ENCODE data around the gene SRRD.

The SRRD gene

DNA sequence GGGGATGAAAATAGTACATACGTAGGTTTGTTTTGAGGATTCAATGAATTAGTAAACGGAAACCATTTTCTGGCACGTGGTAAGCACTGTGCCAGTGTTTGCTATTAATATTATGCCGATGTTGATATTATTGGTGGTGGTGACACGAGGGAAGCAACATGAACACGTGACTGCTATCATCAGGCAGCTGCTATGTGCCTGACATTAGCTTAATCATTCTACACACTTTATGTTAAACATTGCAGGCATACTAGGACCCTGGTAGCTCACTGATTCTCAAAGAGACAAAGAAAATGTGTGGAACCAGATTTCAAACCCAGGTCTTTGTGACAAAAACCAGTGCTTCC is 656 bp downstream of the SRRD start:
- DNase-seq = no peak

DNA sequence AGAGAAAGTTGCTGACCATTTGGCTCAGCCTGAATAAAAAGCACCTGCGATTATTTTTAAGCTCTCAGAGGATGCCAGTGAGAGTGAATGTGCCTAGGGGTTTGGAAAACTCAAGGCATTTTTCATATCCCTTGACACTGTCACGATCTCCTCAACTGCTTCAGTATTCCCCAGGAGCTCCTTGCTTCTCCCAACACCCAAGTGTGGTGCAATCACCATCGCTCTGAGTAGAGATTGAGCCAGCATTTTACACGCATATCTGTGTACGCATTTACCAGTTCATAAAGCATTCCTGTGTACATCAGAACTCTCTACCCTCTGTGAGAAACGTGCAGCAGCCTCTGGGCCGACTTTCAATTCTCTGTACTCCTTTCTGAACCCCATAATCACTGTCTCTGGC is 1.3 kb downstream of the SRRD start:
- DNase-seq = no peak

GRCh38 chr22:26485806-26486390 is 2.2 kb downstream of the SRRD start:
- DNase-seq = no peak

- DNase-seq = no peak
Observed at GRCh38 chr22:26486394-26486793, 2.7 kb downstream of the SRRD start.

- DNase-seq = no peak
Observed at GRCh38 chr22:26487996-26488395, 4.3 kb downstream of the SRRD start.

GRCh38 chr22:26489447-26490036 is 5.9 kb downstream of the SRRD start:
- no peak for DNase-seq

DNA sequence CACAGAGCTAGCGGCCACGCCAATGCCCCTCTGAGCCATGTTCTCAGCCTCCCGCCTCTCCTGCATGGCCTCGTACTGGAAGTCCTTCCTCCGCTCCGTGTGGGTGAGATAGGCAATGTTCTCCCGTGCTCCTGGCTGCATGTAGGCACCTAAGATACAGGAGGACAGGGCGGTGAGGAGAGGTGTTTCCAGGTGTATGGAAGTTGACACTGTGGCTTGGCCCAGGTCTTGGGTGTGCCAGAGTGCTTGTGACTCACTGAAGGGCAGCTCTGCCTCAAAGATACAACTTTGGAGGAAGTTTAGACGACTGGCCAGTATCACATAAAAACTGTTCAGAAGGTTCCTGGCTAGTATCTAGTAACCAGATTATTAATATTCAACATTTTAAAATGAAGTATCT is 8.5 kb downstream of the SRRD start:
- no peak for DNase-seq

- no peak for DNase-seq
Observed at GRCh38 chr22:26494506-26494905, 10.8 kb downstream of the SRRD start.

DNA sequence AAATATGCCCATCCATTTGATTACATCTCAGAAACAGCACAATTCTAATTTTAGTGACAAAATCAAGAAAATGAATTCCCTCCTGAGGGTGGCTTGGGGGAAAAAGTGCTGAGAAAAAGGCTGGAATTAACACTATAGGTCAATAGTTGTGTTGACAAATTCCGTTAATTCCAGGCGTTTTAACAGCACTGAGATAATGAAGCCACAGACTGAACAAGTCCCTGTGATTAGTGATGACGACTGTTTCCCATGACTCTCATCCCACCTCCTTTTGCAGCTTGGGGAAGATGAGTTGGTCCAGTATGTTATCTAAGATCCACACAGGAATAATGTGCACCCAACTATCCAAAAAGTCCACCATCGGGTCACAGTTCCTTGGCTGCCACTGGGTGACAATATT is 12.8 kb downstream of the SRRD start:
- no peak for DNase-seq

DNA sequence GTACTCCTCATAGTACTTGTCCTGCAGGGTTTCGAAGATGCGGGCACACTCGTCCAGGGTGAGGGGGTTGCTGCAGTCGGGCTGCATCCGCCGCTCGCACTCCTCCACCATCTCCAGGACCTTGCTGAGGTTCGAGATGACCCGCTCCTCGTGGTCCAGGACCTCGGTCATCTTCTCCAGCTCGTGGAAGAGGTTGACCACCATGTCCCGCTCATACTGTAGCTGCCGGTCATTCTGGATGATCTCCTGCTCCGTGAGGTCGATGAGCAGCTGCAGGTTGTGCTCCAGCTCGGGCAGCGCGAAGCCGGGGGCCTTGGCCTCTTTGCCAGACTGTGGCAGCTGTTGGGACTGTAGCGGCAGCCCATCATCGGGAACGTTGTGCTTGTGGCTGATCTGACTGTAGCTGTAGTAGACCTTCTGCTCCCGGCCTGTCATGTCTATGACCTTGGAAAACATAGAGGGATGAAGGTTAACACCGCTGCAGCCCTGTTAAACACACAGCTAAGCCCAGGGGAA is 15.6 kb downstream of the SRRD start:
- DNase-seq = no peak

DNA sequence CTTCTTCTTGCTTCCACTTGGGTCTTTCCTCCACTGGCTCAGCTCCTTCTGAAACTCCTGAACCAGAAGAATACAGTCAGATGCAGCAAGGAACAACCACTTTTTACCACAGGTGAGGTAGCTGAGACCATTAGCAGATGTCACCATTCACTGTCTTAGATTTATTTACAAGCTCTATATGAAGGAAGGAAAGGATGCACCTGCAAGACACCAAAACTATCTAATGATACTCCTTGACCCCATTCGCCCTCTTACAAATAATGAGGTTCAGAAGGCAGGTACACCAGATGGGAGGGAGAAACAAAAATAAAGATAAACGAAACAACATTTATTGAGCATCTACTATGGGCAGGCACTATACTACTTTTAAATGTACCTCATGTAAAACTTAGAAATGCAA is 18.3 kb downstream of the SRRD start:
- DNase-seq = no peak

GRCh38 chr22:26502688-26503561 is 19.2 kb downstream of the SRRD start:
- peak; percentile 11 for DNase-seq

DNA sequence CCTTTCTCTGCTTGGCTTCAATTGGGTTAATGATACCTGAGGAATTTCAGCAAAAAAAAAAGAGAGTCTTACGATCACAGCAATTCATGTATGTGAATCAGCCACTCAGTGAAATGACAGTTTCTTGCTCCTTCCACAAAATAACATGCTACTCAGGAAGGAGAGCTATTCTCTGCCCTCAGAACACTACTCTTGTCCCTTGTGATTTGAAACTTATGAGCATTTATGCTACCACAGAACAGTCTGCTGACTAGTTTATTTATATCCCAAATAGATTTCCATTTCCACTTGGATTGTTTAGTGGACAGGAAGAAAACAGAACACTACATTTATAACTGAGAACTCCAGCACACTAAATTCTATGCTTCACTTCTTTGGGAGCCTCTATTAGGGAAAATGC is 20.1 kb downstream of the SRRD start:
- DNase-seq = no peak

DNA sequence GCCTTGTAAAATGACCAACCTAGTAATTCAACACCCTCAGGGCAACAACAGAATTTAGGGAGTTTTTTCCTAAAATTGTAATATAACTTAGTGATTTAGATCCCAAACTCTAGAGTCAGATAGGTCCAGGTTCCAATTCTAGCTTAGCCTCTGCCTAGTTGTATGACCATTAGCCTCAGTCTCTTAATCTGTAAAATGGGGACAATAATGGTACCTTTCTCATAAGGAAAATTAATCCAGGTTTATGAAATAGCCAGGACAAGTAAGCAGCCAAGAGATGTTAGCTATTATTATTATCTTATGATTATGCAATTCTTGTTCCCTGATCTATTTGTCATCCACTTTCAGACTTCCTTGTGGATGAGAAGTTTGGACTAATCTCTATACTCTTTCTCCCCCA is 24.5 kb downstream of the SRRD start:
- no peak for DNase-seq

DNA sequence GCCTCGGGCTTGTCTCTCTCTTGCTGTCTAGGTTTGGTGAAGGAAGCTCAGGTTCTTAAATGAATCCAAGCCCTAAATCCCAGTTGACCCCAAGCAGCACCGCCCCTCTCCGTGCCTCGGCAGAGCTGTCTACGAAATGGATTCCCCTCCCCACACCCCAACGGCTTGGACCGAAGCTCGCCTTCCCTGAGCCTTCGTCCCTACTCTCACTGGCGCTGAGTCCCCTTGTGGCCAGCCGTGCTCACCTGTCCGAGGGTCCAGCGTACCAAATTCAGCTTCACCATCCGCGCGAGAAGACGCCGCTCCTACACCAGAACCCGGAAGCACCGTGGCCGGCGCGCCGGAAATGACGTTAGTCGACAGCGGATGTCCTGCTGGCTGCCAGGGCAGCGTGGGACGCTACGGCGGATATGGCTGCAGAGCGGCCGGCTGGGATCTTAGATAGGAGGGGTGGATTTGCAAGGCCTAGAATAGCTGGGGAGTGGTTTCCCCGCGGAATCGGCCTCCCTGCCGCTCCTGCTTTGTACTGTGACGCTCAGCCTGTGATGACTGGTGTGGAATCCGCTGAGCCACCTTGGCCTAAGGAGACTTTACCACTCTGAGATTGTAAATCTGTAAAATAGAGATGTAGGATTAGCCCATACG is 28.6 kb downstream of the SRRD start, which contains the start of gene TFIP11:
Gene TFIP11, minus strand, starts transcription at position 325 of the 645 bp plus-strand sequence. CDS start 2,201 bp downstream, outside the sequence.
- DNase-seq = peak; percentile 66

- DNase-seq = no peak
Observed at GRCh38 chr22:26513838-26514237, 30.2 kb downstream of the SRRD start.

DNA sequence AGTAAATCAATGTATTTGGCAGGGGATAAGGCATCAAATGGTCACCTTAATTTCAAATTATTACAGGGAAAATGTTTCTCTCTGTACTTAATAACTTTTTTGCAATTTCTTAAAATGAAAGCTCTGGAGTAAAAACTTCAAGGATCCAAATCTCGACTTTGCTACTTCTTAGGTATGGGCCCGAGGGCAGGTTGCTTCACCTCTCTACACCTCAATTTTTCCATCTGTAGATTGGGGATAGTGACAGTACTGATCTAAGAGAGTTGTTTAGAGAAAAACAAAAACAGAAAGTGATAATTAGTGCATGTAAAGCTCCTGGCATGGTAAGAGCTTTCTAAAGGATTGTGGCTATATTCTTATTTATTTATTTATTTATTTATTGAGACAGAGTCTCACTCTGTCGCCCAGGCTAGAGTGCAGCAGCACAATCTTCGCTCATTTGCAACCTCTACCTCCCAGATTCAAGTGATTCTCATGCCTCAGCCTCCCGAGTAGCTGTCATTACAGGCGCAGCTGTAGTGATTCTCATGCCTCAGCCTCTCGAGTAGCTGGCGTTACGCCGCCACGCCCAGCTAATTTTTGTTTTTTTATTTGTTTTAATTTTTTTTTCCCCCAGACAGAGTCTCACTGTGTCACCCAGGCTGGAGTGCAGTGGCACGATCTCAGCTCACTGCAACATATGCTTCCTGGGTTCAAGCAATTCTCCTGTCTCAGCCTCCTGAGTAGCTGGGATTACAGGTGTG is 30.9 kb downstream of the SRRD start:
- no peak for DNase-seq

GRCh38 chr22:26515931-26516330 is 32.3 kb downstream of the SRRD start:
- DNase-seq = no peak

DNA sequence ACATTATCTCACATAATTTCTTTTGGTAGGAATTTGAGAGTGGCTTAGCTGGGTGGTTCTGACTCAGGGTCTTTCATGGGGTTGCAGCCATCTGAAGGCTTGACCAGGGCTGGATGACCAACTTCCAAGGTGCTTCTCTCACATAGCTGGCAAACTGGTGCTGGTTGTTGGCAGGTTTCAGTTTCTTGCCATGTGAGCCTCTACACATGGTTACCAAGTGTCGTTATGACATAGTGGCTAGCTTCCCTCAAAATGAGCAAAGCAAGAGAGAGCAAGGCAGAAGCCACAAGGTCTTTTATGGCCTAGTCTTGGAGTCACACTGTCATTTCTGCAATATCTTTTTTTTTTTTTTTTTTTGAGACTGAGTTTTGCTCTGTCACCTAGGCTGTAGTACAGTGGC is 32.8 kb downstream of the SRRD start:
- no peak for DNase-seq

DNA sequence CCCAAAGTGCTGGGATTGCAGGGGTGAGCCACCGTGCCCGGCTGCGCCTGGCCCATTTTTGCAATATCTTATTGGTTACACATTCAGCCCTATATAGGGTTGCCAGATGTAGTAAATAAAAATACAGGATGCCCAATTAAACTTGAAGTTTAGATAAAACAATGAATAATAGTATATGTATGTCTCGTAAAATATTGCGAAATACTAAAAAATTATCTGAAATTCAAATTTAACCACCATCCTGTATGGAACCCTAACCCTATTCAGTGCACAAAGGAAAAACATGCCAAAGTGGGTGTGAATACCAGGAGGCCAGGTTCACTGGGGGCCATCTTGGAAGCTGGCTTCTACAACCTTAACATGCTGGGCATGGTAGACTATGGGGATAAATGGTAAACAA is 33.8 kb downstream of the SRRD start:
- no peak for DNase-seq

- no peak for DNase-seq
Observed at GRCh38 chr22:26522012-26522411, 38.3 kb downstream of the SRRD start.

GRCh38 chr22:26522592-26522991 is 38.9 kb downstream of the SRRD start:
- DNase-seq = no peak

GRCh38 chr22:26524870-26525269 is 41.2 kb downstream of the SRRD start:
- no peak for DNase-seq
